ENCODE data around the gene LIPE. TPM values are rescaled to one million over a fixed set of nuclear protein-coding genes. Genes with fewer than 3 reads are reported as not detected.
A peak's percentile ranks its signal among the peaks of the same experiment; 100 is the strongest.

LIPE gene
- total RNA-seq, 1 donor from 2014 or later = 39.0 TPM

GRCh38 chr19:42412661-42413076 is 14.5 kb downstream of the LIPE start:
- no peak for DNase-seq
- Mint-ChIP-seq H3K9me3 (ENCODE audit: unreplicated experiment) (peaks cover 3% of the 10 kb centered on the region), H3K4me1 (ENCODE audit: low read depth, unreplicated experiment) (peaks cover 12% of the 10 kb centered on the region), H3K36me3 (ENCODE audit: unreplicated experiment) (no peaks in the 10 kb centered on the region), H3K27ac (ENCODE audit: unreplicated experiment) (no peak overlapping the region), H3K4me3 (ENCODE audit: unreplicated experiment) (no peak overlapping the region), H3K27me3 (ENCODE audit: unreplicated experiment) (peaks cover 9% of the 10 kb centered on the region)
- no peak for TF ChIP-seq CTCF (IDR thresholded peaks at IDR 0.05; ENCODE audit: partially characterized antibody, unreplicated experiment)

- Mint-ChIP-seq H3K4me1 (ENCODE audit: low read depth, unreplicated experiment) (peaks cover 12% of the 10 kb centered on the region), H3K27me3 (ENCODE audit: unreplicated experiment) (peaks cover 9% of the 10 kb centered on the region), H3K27ac (ENCODE audit: unreplicated experiment) (no peak overlapping the region), H3K36me3 (ENCODE audit: unreplicated experiment) (no peaks in the 10 kb centered on the region), H3K9me3 (ENCODE audit: unreplicated experiment) (peaks cover 3% of the 10 kb centered on the region), H3K4me3 (ENCODE audit: unreplicated experiment) (peak overlapping the region; percentile 1)
- no peak for TF ChIP-seq CTCF (IDR thresholded peaks at IDR 0.05; ENCODE audit: partially characterized antibody, unreplicated experiment)
- DNase-seq = peak; percentile 61
These were observed 15.0 kb downstream of the LIPE start for GRCh38 chr19:42412227-42412626.

- peaks cover 12% of the 10 kb centered on the region for H3K4me1 Mint-ChIP-seq (ENCODE audit: low read depth, unreplicated experiment)
- H3K27ac Mint-ChIP-seq (ENCODE audit: unreplicated experiment) = no peak overlapping the region
- no peak for TF ChIP-seq CTCF (IDR thresholded peaks at IDR 0.05; ENCODE audit: partially characterized antibody, unreplicated experiment)
- H3K27me3 Mint-ChIP-seq (ENCODE audit: unreplicated experiment) = peaks cover 13% of the 10 kb centered on the region
- H3K36me3 Mint-ChIP-seq (ENCODE audit: unreplicated experiment) = no peaks in the 10 kb centered on the region
- peak overlapping the region; percentile 1 for H3K4me3 Mint-ChIP-seq (ENCODE audit: unreplicated experiment)
- peaks cover 3% of the 10 kb centered on the region for H3K9me3 Mint-ChIP-seq (ENCODE audit: unreplicated experiment)
- no peak for DNase-seq
These were observed 15.5 kb downstream of the LIPE start for GRCh38 chr19:42411581-42412178.

GRCh38 chr19:42410371-42410770 is 16.8 kb downstream of the LIPE start:
- Mint-ChIP-seq H3K36me3 (ENCODE audit: unreplicated experiment) (no peaks in the 10 kb centered on the region), H3K9me3 (ENCODE audit: unreplicated experiment) (peaks cover 6% of the 10 kb centered on the region), H3K4me3 (ENCODE audit: unreplicated experiment) (no peak overlapping the region), H3K27me3 (ENCODE audit: unreplicated experiment) (peaks cover 13% of the 10 kb centered on the region), H3K27ac (ENCODE audit: unreplicated experiment) (no peak overlapping the region), H3K4me1 (ENCODE audit: low read depth, unreplicated experiment) (peaks cover 12% of the 10 kb centered on the region)
- DNase-seq = no peak
- no peak for TF ChIP-seq CTCF (IDR thresholded peaks at IDR 0.05; ENCODE audit: partially characterized antibody, unreplicated experiment)

GRCh38 chr19:42409477-42409876 is 17.7 kb downstream of the LIPE start:
- DNase-seq = no peak
- TF ChIP-seq CTCF (IDR thresholded peaks at IDR 0.05; ENCODE audit: partially characterized antibody, unreplicated experiment) = no peak
- Mint-ChIP-seq H3K9me3 (ENCODE audit: unreplicated experiment) (peaks cover 6% of the 10 kb centered on the region), H3K4me3 (ENCODE audit: unreplicated experiment) (no peak overlapping the region), H3K4me1 (ENCODE audit: low read depth, unreplicated experiment) (peaks cover 12% of the 10 kb centered on the region), H3K36me3 (ENCODE audit: unreplicated experiment) (no peaks in the 10 kb centered on the region), H3K27me3 (ENCODE audit: unreplicated experiment) (peaks cover 13% of the 10 kb centered on the region), H3K27ac (ENCODE audit: unreplicated experiment) (no peak overlapping the region)
